Measurements from ENCODE around the gene TPSD1.
"Not testable (repeated sequence)": the region's sequence is repeated elsewhere in the genome, so short reads cannot be mapped to it uniquely, and the experiment has no call there.

DNA sequence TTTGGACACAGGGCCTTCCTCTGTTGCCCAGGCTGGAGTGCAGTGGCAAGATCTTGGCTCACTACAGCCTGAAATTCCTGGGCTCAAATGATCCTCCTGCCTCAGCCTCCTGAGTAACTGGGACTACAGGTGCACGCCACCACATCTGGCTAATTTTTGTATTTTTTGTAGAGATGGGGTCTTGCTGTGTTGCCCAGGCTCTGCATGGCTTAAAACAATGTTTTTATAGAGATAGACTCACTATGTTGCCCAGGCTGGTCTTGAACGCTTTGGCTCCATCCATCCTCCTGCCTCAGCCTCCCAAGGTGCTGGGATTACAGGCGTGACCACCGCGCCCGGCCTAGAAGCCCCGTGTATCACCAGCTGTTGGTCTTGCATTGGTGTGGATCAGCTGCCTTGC lies 13.5 kb downstream of the TPSD1 start:
- TF ChIP-seq CTCF (IDR thresholded peaks at IDR 0.05; ENCODE audit: insufficient read depth, low read length, poor library complexity, severe bottlenecking); EZH2phosphoT487 (conservative IDR thresholded peaks at IDR 0.05; ENCODE audit: low read length): not testable (repeated sequence)

Data from SU-DHL-6 (cell line).